ENCODE measurements around the gene PCDHA1.

PCDHA1 gene

GRCh38 chr5:140785905-140786686 lies at the start of gene PCDHA1:
Gene PCDHA1 (plus strand): TSS chr5:140786140.
- no peak within 1 kb of the TSS for H3K4me2 ChIP-seq (ENCODE audit: low read depth, low read length, poor library complexity, severe bottlenecking)
- H3K9ac ChIP-seq (ENCODE audit: low read length) = no peak within 1 kb of the TSS
- H3K79me2 ChIP-seq (ENCODE audit: insufficient read depth, low read length) = no peaks in the 10 kb centered on the region
- H3K27me3 ChIP-seq (ENCODE audit: low read length) = no peaks in the 10 kb centered on the region
- peaks cover 9% of the 10 kb centered on the region; the same call in 1 of the 2 replicates for H3K9me3 ChIP-seq (ENCODE audit: insufficient read depth, low read length)
- no peaks in the 10 kb centered on the region for H3F3A ChIP-seq (ENCODE audit: insufficient read depth)
- no peak for TF ChIP-seq CTCF (IDR thresholded peaks at IDR 0.05; ENCODE audit: insufficient read depth, low read length, poor library complexity, severe bottlenecking)
- no peak for TF ChIP-seq EZH2phosphoT487 (conservative IDR thresholded peaks at IDR 0.05; ENCODE audit: low read length)
- H3K4me3 ChIP-seq (ENCODE audit: insufficient read depth, low read length, poor library complexity, severe bottlenecking) = no peak within 1 kb of the TSS
- H2AFZ ChIP-seq (ENCODE audit: low read depth, low read length, severe bottlenecking) = no peak within 1 kb of the TSS
- H3K9me2 ChIP-seq (replicated peaks; ENCODE audit: insufficient read depth, low read length) = no peaks in the 10 kb centered on the region
- H4K20me1 ChIP-seq (ENCODE audit: low read depth, low read length) = no peaks in the 10 kb centered on the region
- no peak within 1 kb of the TSS for H3K27ac ChIP-seq (ENCODE audit: low read depth, low read length)
- H3K36me3 ChIP-seq (ENCODE audit: low read length) = no peaks in the 10 kb centered on the region

- H3K9me3 ChIP-seq (ENCODE audit: insufficient read depth, low read length) = no peaks in the 10 kb centered on the region
- H3K9me2 ChIP-seq (replicated peaks; ENCODE audit: insufficient read depth, low read length) = no peaks in the 10 kb centered on the region
- no peak overlapping the region for H3K27ac ChIP-seq (ENCODE audit: low read depth, low read length)
- no peaks in the 10 kb centered on the region for H3K27me3 ChIP-seq (ENCODE audit: low read length)
- H4K20me1 ChIP-seq (ENCODE audit: low read depth, low read length) = no peaks in the 10 kb centered on the region
- H2AFZ ChIP-seq (ENCODE audit: low read depth, low read length, severe bottlenecking) = no peak overlapping the region
- no peak for TF ChIP-seq CTCF (IDR thresholded peaks at IDR 0.05; ENCODE audit: insufficient read depth, low read length, poor library complexity, severe bottlenecking)
- TF ChIP-seq EZH2phosphoT487 (conservative IDR thresholded peaks at IDR 0.05; ENCODE audit: low read length) = no peak
- H3K4me3 ChIP-seq (ENCODE audit: insufficient read depth, low read length, poor library complexity, severe bottlenecking) = no peak overlapping the region
- no peak overlapping the region for H3K9ac ChIP-seq (ENCODE audit: low read length)
- no peaks in the 10 kb centered on the region for H3F3A ChIP-seq (ENCODE audit: insufficient read depth)
- no peaks in the 10 kb centered on the region for H3K36me3 ChIP-seq (ENCODE audit: low read length)
- H3K79me2 ChIP-seq (ENCODE audit: insufficient read depth, low read length) = no peaks in the 10 kb centered on the region
- H3K4me2 ChIP-seq (ENCODE audit: low read depth, low read length, poor library complexity, severe bottlenecking) = no peak overlapping the region
Measured at GRCh38 chr5:140737486-140737885, 48.5 kb upstream of the PCDHA1 start.

GRCh38 chr5:140741967-140742366 lies 44.0 kb upstream of the PCDHA1 start:
- no peak overlapping the region for H3K4me3 ChIP-seq (ENCODE audit: insufficient read depth, low read length, poor library complexity, severe bottlenecking)

More at GRCh38 chr5:140741967-140742366, 44.0 kb upstream of the PCDHA1 start:
- no peaks in the 10 kb centered on the region for H3K9me3 ChIP-seq (ENCODE audit: insufficient read depth, low read length)
- H3K27ac ChIP-seq (ENCODE audit: low read depth, low read length) = no peak overlapping the region
- H2AFZ ChIP-seq (ENCODE audit: low read depth, low read length, severe bottlenecking) = no peak overlapping the region
- TF ChIP-seq CTCF (IDR thresholded peaks at IDR 0.05; ENCODE audit: insufficient read depth, low read length, poor library complexity, severe bottlenecking) = no peak
- TF ChIP-seq EZH2phosphoT487 (conservative IDR thresholded peaks at IDR 0.05; ENCODE audit: low read length) = no peak
- H3K36me3 ChIP-seq (ENCODE audit: low read length) = no peaks in the 10 kb centered on the region
- H3K4me2 ChIP-seq (ENCODE audit: low read depth, low read length, poor library complexity, severe bottlenecking) = no peak overlapping the region
- H3K9ac ChIP-seq (ENCODE audit: low read length) = no peak overlapping the region
- H3K9me2 ChIP-seq (replicated peaks; ENCODE audit: insufficient read depth, low read length) = no peaks in the 10 kb centered on the region
- H3F3A ChIP-seq (ENCODE audit: insufficient read depth) = no peaks in the 10 kb centered on the region
- H4K20me1 ChIP-seq (ENCODE audit: low read depth, low read length) = no peaks in the 10 kb centered on the region
- no peaks in the 10 kb centered on the region for H3K79me2 ChIP-seq (ENCODE audit: insufficient read depth, low read length)
- H3K27me3 ChIP-seq (ENCODE audit: low read length) = no peaks in the 10 kb centered on the region
